Epithelial cell of proximal tubule (primary cell): Measurements from ENCODE around the gene PHLDA2. TPM values are rescaled to one million over a fixed set of nuclear protein-coding genes. Genes with fewer than 3 reads are reported as not detected.

Experiments used
- DNase-seq: peaks from one replicate; pipeline ENCODE4 v3.0.0-alpha.2; 2011; ENCODE audit warnings: low read depth
- H3K4me3 ChIP-seq: 2 replicates; pipeline ENCODE4 v1.5.1; 2011; ENCODE audit warnings: low read depth, mild to moderate bottlenecking, low read length
- CTCF ChIP-seq: conservative IDR thresholded peaks from 2 replicates; pipeline ENCODE4 v1.5.1; 2012; ENCODE audit warnings: low read depth, mild to moderate bottlenecking, low read length
- total RNA-seq: library from RNA; depleted of rRNA; stranded (reverse); fragments of >200 nt; gene quantifications from 2 replicates; pipeline ENCODE4 v1.2.3, GENCODE V29; 2015

The PHLDA2 gene
- total RNA-seq, 1 donor from 2014 or later = 63.1 TPM

- TF ChIP-seq CTCF = no peak
- H3K4me3 ChIP-seq = no peak overlapping the region
- no peak for DNase-seq
Measured at GRCh38 chr11:2923446-2924375, 5.5 kb downstream of the PHLDA2 start.

DNA sequence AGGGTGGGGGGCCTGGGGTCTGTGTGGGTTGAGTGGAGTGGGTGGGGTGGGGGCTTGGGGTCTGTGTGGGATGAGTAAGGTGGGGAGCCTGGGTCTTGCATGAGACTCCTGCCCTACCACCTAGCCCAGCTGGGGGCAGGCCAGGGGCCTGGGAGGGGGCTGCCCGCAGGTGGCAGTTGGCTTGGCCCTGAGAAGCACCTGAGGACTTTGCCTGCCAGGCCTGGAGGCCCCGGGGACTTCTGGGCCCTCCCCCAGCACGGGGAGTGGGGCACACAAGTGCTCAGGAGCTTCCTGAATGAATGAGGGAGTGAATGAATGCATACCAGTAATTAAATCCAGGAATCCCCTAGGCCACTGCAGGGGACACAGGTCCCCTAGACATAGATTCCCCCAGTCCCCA, 6.6 kb downstream of the PHLDA2 start:
- TF ChIP-seq CTCF = no peak
- no peak for DNase-seq
- no peak overlapping the region for H3K4me3 ChIP-seq

GRCh38 chr11:2921742-2922493, 7.3 kb downstream of the PHLDA2 start:
- no peak for TF ChIP-seq CTCF
- H3K4me3 ChIP-seq = no peak overlapping the region
- no peak for DNase-seq

- DNase-seq = no peak
- no peak for TF ChIP-seq CTCF
- H3K4me3 ChIP-seq = no peak overlapping the region
Measured at GRCh38 chr11:2921261-2921660, 8.0 kb downstream of the PHLDA2 start.

GRCh38 chr11:2920343-2920742, 8.9 kb downstream of the PHLDA2 start:
- no peak for TF ChIP-seq CTCF
- DNase-seq = no peak
- H3K4me3 ChIP-seq = no peak overlapping the region

DNA sequence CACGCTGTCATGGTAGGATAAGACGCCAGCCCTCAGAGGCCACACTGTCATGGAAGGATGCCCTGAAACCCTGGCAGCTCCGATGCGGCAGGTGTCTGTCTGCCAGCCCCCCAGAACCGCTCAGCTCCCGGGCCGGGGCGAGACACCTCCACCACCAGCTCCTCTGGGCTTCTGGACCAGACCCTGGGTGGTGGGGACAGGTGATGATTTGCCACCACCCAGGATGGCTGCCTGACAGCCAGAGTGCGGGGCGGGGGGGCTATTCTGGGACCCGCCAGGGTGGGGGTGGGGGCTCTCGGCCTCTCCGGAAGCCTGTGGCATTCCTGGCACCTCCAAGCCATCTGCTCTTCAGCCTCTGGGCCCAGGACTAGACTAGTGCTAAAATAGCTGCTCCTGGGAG, 9.4 kb downstream of the PHLDA2 start:
- no peak for TF ChIP-seq CTCF
- no peak overlapping the region for H3K4me3 ChIP-seq
- DNase-seq = no peak

DNA sequence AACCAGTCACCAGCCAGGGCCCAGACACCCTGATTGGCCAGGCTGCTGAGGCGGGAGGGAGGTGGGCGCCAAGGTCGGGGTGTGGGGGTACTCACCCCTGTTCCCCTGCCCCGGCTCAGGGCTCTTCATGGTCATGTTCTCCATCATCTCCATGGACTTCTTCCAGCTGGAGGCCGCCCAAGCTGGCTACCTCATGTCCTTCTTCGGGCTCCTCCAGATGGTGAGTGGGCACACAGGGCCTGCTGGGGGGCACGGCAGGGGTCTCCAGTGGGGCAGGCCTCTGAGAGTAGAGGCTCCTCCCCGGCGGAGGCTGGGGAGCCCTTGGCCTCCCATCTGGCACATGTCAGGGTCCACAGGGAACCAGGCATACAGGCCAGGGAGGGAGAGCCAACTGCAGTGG, 10.0 kb downstream of the PHLDA2 start:
- DNase-seq = no peak
- TF ChIP-seq CTCF = no peak
- no peak overlapping the region for H3K4me3 ChIP-seq
